HG03045 (cell line): ENCODE results near the gene TPD52L2.
"Not testable (repeated sequence)": the region's sequence is repeated elsewhere in the genome, so short reads cannot be mapped to it uniquely, and the experiment has no call there.

ENCODE experiments used
- ATAC-seq: cut with Tn5 transposase; IDR thresholded peaks from one replicate; pipeline ENCODE4 v1.9.1; 2021; ENCODE audit warnings: mild to moderate bottlenecking, moderate library complexity; ENCODE audit not compliant: unreplicated experiment

The TPD52L2 gene

GRCh38 chr20:63855363-63856097, 9.5 kb upstream of the TPD52L2 start:
- ATAC-seq: no peak

DNA sequence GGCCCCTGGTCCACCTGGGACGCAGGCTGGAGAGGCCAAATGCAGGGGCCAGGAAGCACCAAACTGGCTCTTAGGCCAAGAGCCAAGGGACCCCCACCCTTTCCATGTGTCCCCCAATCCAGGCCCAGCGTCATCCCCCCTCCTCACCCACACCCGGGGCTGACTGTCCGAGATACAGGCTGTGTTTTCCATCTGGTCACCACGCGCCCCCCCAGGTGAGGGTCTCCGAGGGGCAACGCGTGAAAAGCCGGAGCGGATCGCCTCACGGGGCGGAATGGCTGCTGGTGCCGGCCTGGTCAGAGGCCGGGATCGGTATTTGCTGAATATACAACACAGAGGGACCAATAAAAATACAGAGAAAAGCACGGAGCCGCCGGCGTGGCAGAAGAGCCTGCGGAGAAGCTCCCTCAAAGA, 9.0 kb upstream of the TPD52L2 start:
- ATAC-seq: no peak

DNA sequence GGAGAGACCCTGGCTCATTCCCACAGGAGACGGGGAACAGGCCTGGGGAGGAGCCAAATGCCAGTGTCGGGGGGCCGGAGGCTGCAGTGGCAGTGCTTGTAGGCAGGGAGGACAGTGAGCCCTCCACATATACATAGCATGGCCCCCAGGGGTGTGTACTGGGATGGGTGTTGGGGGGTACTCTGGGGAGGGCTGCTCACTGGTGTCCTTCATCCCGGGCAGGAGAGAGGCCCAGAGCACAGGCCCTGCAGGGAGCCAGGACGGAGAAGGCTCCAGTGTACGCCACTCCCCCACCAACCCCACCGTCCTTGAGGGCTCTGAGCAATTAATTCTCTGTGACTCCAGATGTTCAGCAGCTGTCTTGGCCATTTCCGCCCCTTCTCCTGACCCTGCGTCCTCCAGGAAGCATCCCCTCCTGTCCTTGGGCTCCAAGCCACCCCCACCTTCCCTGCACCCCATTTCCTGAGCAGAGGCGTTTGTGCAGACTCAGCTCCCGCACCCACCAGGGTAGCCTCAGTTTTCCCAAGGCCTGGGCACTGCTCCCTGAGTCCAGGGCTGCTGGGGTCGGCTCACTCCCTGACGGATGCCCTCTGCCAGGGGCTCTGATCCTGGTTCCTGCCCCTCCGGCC, 7.2 kb upstream of the TPD52L2 start:
- ATAC-seq: no peak

DNA sequence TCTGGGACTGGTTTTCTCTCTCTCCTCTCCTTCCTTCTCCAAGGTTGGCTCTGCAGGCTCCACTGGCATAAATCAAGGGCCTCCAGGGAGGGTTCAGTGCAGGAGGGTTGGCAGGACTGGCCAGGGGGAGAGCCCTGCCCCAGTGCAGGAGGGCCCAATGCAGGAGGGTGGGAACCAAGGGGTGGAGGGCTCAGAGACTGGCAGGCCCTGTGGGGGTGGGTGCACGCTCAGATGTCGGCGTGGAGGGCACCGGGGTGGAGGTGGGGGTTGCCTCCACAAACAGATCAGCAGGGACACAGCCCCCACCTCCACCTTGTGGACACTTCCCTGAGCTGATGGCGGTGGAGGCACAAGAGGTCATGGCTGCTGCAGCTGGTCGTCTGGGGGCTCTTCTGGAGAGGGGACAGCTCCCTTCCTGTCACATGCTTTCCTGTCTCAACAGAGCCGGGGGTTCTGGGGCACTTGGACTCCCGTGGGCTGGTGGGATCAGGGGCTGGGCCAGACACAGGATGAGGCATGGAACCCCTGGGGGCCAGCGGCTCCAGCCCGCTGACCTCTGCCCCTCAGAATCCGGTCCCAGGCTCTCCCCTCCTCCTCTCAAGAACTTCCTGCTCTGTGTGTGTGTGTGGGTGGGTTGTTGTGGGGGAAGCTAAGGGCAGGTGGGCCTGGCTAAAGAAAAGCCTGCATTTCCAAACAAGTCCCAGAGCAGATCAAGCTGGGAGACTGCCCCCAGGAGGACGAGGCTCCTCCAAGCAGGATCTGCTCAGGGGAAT, 6.5 kb upstream of the TPD52L2 start:
- ATAC-seq: no peak

DNA sequence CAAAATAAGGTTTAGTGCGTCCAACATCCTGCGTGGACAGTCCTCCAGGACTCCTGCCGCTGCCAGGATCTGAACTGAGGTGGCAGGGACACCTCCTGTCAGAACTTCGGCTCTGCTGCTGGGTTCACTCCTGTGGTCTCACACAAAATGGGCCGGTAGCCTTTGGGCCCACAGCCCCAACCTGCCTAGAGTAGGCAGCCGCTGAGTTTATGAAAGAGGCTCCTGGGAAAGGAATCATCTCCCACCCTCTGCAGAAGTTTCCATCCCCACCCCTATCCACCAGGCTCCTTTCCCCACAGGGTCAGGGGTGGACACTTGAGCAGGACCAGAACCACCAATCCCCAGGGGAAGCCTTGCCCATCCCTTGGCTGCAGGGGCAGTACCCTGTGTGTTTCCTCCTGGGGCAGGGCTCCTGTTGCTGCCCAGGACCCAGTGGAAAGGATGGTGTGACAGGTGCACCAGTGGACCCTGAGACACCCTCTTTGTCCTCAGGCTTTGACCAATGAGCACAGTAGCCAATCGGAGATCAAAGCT, 5.8 kb upstream of the TPD52L2 start:
- ATAC-seq: no peak

DNA sequence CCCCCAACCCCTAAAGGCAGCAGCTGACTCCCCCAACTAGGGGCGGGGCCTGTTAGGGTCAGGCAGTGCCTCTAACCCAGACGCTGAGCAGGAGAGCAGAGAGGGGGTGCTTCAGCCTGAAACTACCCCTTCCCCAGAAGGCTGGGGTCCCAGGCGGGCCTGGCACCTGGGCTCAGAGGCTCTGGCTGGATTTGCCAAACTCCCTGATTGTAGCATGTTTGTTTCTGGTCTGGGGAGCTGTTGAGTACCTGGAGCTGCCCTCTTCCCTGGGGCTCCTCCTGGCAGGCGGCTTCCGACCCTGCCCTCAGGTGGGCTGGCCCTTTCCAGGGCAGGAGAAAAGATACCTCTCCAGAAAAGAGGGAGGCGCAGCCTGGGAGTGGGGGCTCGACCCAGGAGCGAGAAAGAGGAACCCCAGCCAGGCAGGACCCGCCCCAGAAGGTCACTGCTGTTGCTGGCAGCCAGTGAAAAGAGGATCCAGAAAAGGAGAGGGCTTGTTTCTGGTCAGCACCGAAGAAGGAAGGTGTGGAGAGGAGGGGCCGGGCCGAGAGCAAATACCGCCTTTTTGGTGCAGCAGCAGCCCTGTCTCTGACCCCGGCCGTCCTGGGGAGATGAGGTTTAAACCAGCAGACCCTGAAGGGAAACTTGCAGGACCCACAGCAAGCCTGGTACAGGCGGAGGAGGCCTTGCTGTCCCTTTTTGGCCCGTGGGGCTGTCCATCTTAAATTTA, 4.6 kb upstream of the TPD52L2 start:
- ATAC-seq: no peak

- ATAC-seq: no peak
Measured at GRCh38 chr20:63861365-63861934, 3.6 kb upstream of the TPD52L2 start, which contains the start of gene ABHD16B. Gene ABHD16B, plus strand, starts transcription at chr20:63861498. Its CDS starts 43 bp downstream, at chr20:63861541.

DNA sequence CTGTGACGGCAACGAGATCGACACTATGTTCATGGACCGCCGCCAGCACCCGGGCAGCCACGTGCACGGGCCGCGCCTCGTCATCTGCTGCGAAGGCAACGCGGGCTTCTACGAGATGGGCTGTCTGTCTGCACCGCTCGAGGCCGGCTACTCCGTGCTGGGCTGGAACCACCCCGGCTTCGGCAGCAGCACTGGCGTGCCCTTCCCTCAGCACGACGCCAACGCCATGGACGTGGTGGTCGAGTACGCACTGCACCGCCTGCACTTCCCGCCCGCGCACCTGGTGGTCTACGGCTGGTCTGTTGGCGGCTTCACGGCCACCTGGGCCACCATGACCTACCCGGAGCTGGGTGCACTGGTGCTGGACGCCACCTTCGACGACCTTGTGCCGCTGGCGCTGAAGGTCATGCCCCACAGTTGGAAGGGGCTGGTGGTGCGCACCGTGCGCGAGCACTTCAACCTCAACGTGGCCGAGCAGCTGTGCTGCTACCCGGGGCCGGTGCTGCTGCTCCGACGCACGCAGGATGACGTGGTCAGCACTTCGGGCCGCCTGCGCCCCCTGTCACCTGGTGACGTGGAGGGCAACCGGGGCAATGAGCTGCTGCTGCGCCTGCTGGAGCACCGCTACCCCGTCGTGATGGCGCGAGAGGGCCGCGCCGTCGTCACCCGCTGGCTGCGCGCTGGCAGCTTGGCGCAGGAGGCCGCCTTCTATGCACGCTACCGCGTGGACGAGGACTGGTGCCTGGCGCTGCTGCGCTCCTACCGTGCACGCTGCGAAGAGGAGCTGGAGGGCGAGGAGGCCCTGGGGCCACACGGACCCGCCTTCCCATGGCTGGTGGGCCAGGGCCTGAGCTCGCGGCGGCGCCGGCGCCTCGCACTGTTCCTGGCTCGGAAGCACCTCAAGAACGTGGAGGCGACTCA, 2.8 kb upstream of the TPD52L2 start:
- ATAC-seq: no peak

DNA sequence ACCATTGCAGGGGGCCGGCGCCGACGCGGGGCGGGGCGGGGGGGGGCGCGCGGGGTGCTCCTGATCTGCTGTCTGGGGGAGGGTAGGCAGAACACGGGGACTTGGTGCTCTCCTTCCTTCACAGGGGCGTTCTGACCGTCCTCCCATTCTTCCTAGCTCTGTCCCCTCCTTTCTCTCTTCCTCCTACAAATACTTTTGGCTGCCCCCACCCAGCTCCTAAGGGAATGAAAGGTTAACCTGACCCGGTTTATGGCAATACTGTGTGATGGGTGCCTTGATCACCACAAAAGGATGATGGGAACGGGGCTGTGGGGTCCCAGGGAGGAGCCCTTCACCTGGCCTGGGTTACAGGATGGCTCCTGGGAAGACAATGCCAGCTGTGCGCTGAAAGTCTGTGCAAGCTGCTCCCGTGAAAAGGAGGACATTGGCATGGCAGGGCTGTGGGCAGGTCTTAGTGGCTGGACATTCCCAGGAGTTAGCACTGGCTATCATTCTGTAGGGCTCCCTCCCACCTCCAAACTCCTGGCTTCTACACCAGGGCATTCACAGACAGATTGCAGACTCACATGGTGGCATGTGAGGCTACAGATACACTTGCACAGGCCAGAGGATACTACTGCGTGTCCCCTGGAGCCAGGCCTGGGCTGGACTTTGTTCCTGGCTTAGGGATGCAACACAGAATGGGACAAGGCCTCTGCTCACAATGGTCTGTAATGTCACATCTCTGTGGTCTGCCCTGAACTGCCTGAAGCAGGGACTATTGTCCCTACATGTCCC, 1.9 kb upstream of the TPD52L2 start:
- no peak for ATAC-seq

DNA sequence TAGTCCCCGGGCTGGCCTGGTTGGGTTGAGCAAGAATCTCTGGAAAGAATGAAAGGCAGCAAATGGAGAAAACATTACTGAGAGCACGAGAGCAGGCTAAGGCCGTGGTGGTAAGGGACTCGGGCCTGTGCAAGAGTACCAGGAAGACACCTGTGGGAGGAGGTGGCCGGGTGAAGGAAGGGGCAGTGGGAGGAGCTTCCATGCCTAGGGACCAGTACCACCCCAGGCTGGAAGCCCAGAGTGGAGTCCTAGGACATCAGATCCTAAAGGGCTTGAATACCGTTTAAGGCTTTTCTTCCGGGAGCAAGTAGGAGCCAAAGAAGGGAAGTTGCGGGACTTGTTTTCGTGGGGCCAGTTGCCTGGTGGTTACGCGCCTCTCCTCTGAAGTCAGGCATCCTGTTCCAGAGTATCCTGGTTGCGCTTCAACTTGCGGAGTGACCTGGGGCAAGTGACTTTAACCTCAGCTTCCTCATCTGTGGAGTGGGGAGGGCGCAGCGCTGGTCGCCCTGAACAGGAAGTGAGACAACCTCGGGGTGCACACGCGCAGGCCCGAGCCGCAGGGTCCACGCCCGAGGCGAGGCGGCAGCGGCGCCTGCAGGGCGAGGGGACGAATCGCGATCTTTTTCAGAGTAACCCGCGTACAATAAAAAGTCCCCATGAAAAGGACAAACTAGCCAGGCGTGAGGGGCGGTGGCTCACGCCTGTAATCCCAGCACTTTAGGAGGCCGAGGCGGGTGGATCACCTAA, 1.1 kb upstream of the TPD52L2 start:
- peak; percentile 52 for ATAC-seq

DNA sequence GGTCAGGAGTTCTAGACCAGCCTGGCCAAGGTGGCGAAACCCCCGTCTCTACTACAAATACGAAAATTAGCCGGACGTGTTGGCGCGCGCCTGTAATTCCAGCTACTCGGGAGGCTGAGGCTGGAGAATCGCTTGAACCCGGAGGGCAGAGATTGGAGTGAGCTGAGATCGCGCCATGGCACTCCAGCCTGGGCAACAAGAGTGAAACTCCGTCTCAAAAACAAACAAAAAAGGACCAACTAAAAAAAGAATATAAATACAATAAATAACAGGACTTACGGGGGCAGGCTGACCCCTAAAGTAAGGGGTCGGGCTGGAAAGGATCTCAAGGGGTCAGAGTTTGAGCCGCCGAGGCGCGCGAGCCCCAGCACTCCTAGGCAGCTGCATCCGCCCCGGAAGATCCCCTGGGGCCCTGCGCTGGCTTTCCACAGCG, 509 bp upstream of the TPD52L2 start:
- ATAC-seq: no peak

DNA sequence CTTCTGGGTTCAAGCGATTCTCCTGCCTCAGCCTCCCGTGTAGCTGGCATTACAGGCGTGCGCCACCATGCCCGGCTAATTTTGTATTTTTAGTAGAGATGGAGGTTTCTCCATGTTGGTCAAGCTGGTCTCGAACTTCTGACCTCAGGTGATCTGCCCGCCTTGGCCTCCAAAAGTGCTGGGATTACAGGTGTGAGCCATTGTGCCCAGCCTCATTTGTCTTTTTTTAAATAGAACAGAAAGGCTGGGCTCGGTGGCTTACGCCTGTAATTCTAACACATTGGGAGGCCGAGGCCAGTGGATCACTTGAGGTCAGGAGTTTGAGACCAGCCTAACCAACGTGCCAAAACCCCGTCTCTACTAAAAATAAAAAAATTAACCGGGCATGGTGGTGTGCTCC, 2.0 kb downstream of the TPD52L2 start:
- ATAC-seq: not testable (repeated sequence)

DNA sequence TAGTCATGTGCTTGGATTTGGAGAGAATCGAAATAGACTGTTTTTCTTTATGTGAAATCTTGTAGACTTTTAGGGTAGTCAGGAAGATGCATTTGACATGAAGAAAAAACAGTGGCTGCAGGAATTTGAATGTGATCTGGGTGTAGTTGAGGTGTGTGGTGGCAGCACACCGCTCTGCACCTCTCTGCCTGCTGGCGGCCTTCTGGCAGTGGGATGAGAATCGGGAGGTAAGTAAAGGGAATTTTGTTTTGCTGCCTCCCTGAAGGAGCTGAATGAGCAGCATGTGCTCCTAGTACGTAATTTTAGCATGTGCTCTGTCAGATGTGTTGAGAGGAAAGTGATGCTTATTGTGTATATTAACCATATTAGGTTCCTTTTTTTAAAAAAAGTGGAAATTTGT, 3.2 kb downstream of the TPD52L2 start:
- ATAC-seq: no peak

- ATAC-seq: no peak
Measured at GRCh38 chr20:63873477-63873971, 8.5 kb downstream of the TPD52L2 start.

DNA sequence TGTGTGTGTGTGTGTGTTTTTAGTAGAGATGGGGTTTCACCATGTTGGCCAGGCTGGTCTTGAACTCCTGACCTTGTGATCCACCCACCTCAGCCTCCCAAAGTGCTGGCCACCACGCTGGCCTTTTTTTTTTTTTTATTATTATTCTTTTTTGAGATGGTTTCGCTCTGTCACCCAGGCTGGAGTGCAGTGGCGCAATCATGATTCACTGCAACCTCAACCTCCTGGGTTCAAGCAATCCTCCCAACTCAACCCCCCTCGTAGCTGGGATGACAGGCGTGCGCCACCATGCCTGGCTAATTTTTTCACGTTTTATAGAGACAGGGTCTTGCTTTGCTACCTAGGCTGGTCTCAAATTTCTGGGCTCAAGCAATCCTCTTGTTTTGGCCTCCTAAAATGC, 9.2 kb downstream of the TPD52L2 start:
- ATAC-seq: not testable (repeated sequence)

DNA sequence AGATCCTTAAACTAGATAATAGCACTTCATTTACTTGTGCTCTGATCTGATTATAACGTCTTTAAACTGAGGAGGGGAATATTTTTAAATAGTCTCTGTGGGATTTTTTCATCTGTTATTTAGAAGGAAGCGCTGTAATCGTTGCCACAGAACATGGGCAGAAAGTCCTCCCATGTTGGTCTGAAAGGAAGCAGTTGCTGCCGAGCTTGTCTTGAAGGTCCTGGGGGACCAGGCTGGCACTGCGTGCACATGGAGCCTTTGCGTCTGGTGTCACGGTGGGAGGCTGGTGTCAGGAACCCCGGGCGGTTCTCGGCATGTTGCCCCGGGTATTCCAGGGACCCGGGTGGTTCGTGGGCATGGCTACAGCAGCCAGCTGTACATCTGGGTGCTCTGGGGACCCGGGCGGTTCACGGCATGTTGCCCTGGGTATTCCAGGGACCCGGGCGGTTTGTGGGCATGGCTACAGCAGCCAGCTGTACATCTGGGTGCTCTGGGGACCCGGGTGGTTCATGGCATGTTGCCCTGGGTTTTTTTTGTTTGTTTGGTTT, 11.5 kb downstream of the TPD52L2 start:
- ATAC-seq: no peak

DNA sequence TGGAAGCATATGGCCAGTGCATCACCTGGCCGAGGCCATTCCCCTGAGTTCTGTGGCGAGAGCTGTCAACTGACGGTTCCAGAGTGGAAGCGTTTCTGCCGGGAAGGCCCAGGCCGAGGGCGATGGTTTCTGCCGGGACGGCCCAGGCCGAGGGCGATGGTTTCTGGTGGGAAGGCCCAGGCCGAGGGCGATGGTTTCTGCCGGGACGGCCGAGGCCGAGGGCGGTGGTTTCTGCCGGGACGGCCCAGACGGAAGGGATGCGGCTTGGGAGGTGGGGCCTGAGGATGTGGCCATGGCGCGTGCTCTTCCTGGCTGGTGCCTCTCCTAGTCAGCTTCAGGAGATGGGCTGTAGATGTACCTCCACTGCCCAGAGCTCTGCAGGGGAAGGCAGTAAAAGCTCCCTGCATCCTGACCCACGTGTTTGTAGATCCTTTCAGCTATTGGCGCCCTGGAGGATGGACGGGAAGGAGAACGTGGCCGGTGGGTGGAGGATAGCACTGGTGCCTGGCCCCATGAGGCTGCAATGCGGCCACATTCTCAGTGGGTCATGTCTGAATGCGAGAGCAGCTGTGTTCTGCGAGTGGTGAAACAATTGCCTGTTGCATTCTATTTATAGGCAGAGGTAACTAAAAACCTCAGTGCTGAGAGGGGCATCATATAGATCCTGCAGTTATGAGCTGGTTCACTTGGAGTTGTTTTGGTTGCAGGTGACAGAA, 12.8 kb downstream of the TPD52L2 start:
- no peak for ATAC-seq
